Endothelial cell (in vitro differentiated cells): ENCODE measurements around the gene FOXL2NB. TPM values are rescaled to one million over a fixed set of nuclear protein-coding genes. Genes with fewer than 3 reads are reported as not detected.

Experiments used
- DNase-seq: peaks from one replicate; pipeline ENCODE4 v3.0.0; 2021; ENCODE audit warnings: low spot score
- H3K27ac Mint-ChIP-seq: one replicate; pipeline ENCODE4 v1.8.0; 2021; ENCODE audit warnings: mixed read lengths, inconsistent platforms; ENCODE audit not compliant: unreplicated experiment
- H3K27me3 Mint-ChIP-seq: one replicate; pipeline ENCODE4 v1.8.0; 2021; ENCODE audit warnings: mild to moderate bottlenecking, moderate library complexity, mixed read lengths, inconsistent platforms; ENCODE audit not compliant: unreplicated experiment
- H3K36me3 Mint-ChIP-seq: one replicate; pipeline ENCODE4 v1.8.0; 2021; ENCODE audit warnings: mild to moderate bottlenecking, low read depth, mixed read lengths, inconsistent platforms; ENCODE audit not compliant: unreplicated experiment
- H3K4me1 Mint-ChIP-seq: one replicate; pipeline ENCODE4 v1.8.0; 2021; ENCODE audit warnings: mild to moderate bottlenecking, mixed read lengths, inconsistent platforms; ENCODE audit not compliant: unreplicated experiment
- H3K4me3 Mint-ChIP-seq: one replicate; pipeline ENCODE4 v1.8.0; 2021; ENCODE audit warnings: mild to moderate bottlenecking, mixed read lengths, inconsistent platforms; ENCODE audit not compliant: unreplicated experiment
- H3K9me3 Mint-ChIP-seq: one replicate; pipeline ENCODE4 v1.8.0; 2021; ENCODE audit warnings: mixed read lengths, inconsistent platforms; ENCODE audit not compliant: unreplicated experiment
- CTCF ChIP-seq: fragments of 200-600 bp; sonication (generic); IDR thresholded peaks from one replicate; pipeline ENCODE4 v1.5.0; 2021; ENCODE audit warnings: antibody characterized with exemption; ENCODE audit not compliant: unreplicated experiment
- total RNA-seq: library from RNA; stranded (reverse); fragmentation: NEBNext Ultra II Directional; extraction: Animal tissue kit (Norgen Biotek cat#: 25700); gene quantifications from one replicate; pipeline ENCODE4 v1.2.1, GENCODE V29; 2021; ENCODE audit not compliant: unreplicated experiment

Gene FOXL2NB
- total RNA-seq, 1 donor from 2014 or later, result 13.2 TPM

- no peak overlapping the region for H3K4me3 Mint-ChIP-seq
- no peaks in the 10 kb centered on the region for H3K36me3 Mint-ChIP-seq
- TF ChIP-seq CTCF, result peak; percentile 91
- DNase-seq, result peak; percentile 93
- H3K4me1 Mint-ChIP-seq, result no peaks in the 10 kb centered on the region
- H3K27me3 Mint-ChIP-seq, result peaks cover 4% of the 10 kb centered on the region
- no peaks in the 10 kb centered on the region for H3K9me3 Mint-ChIP-seq
- no peak overlapping the region for H3K27ac Mint-ChIP-seq
These were observed 23.5 kb upstream of the FOXL2NB start for GRCh38 chr3:138923531-138923994.

GRCh38 chr3:138928727-138929372 is 18.2 kb upstream of the FOXL2NB start:
- TF ChIP-seq CTCF, result no peak
- no peaks in the 10 kb centered on the region for H3K27me3 Mint-ChIP-seq
- H3K27ac Mint-ChIP-seq, result no peak overlapping the region
- H3K36me3 Mint-ChIP-seq, result no peaks in the 10 kb centered on the region
- H3K9me3 Mint-ChIP-seq, result no peaks in the 10 kb centered on the region
- no peak overlapping the region for H3K4me3 Mint-ChIP-seq
- no peak for DNase-seq
- H3K4me1 Mint-ChIP-seq, result no peaks in the 10 kb centered on the region

- Mint-ChIP-seq H3K4me3 (no peak overlapping the region), H3K27me3 (peaks cover 13% of the 10 kb centered on the region), H3K9me3 (no peaks in the 10 kb centered on the region), H3K27ac (peak overlapping the region; percentile 42), H3K36me3 (peaks cover 4% of the 10 kb centered on the region), H3K4me1 (peaks cover 13% of the 10 kb centered on the region)
- DNase-seq, result no peak
- TF ChIP-seq CTCF, result no peak
These were observed 13.8 kb upstream of the FOXL2NB start for GRCh38 chr3:138933068-138933668.

- Mint-ChIP-seq H3K27me3 (peaks cover 13% of the 10 kb centered on the region), H3K4me3 (no peak overlapping the region), H3K36me3 (peaks cover 4% of the 10 kb centered on the region), H3K9me3 (no peaks in the 10 kb centered on the region), H3K27ac (no peak overlapping the region), H3K4me1 (peaks cover 20% of the 10 kb centered on the region)
- no peak for DNase-seq
- no peak for TF ChIP-seq CTCF
These were observed 12.9 kb upstream of the FOXL2NB start for GRCh38 chr3:138933981-138934691.

GRCh38 chr3:138935505-138935862 is 11.5 kb upstream of the FOXL2NB start:
- peaks cover 26% of the 10 kb centered on the region for H3K4me1 Mint-ChIP-seq
- H3K36me3 Mint-ChIP-seq, result peaks cover 4% of the 10 kb centered on the region
- no peaks in the 10 kb centered on the region for H3K9me3 Mint-ChIP-seq
- no peak for DNase-seq
- peak overlapping the region; percentile 71 for H3K4me3 Mint-ChIP-seq
- no peak for TF ChIP-seq CTCF
- H3K27ac Mint-ChIP-seq, result no peak overlapping the region
- H3K27me3 Mint-ChIP-seq, result peaks cover 14% of the 10 kb centered on the region
